Effector CD4-positive, alpha-beta T cell (primary cell): ENCODE measurements around the gene SFI1.
"Not testable (repeated sequence)": the region's sequence is repeated elsewhere in the genome, so short reads cannot be mapped to it uniquely, and the experiment has no call there.

ENCODE experiments used
- DNase-seq: peaks from one replicate; pipeline ENCODE4 v3.0.0-alpha.2; 2020

Gene SFI1

GRCh38 chr22:31493355-31493754 is 3.0 kb upstream of the SFI1 start:
- not testable (repeated sequence) for DNase-seq

- no peak for DNase-seq
Observed at GRCh38 chr22:31495343-31495742, 993 bp upstream of the SFI1 start.

GRCh38 chr22:31496735-31497146 is 405 bp downstream of the SFI1 start:
- peak; percentile 38 for DNase-seq

GRCh38 chr22:31497148-31497938 is 1.0 kb downstream of the SFI1 start:
- DNase-seq = peak; percentile 25

GRCh38 chr22:31501738-31502137 is 5.4 kb downstream of the SFI1 start:
- DNase-seq = no peak

GRCh38 chr22:31503211-31503964 is 7.1 kb downstream of the SFI1 start:
- DNase-seq = no peak

- DNase-seq = no peak
Observed at GRCh38 chr22:31504282-31504681, 7.9 kb downstream of the SFI1 start.

- not testable (repeated sequence) for DNase-seq
Observed at GRCh38 chr22:31507517-31507916, 11.2 kb downstream of the SFI1 start.

GRCh38 chr22:31508536-31508935 is 12.2 kb downstream of the SFI1 start:
- DNase-seq = no peak

- no peak for DNase-seq
Observed at GRCh38 chr22:31509061-31509762, 12.9 kb downstream of the SFI1 start.

- no peak for DNase-seq
Observed at GRCh38 chr22:31520051-31520450, 23.7 kb downstream of the SFI1 start.

GRCh38 chr22:31524132-31524531 is 27.8 kb downstream of the SFI1 start:
- not testable (repeated sequence) for DNase-seq

- no peak for DNase-seq
Observed at GRCh38 chr22:31526270-31526669, 29.9 kb downstream of the SFI1 start.

- no peak for DNase-seq
Observed at GRCh38 chr22:31530823-31531195, 34.5 kb downstream of the SFI1 start.

- no peak for DNase-seq
Observed at GRCh38 chr22:31532060-31532459, 35.7 kb downstream of the SFI1 start.

- DNase-seq = no peak
Observed at GRCh38 chr22:31533374-31533773, 37.0 kb downstream of the SFI1 start.

GRCh38 chr22:31537019-31537535 is 40.7 kb downstream of the SFI1 start:
- no peak for DNase-seq

GRCh38 chr22:31538815-31539214 is 42.5 kb downstream of the SFI1 start:
- no peak for DNase-seq

- DNase-seq = not testable (repeated sequence)
Observed at GRCh38 chr22:31540166-31540565, 43.8 kb downstream of the SFI1 start.

GRCh38 chr22:31540966-31541365 is 44.6 kb downstream of the SFI1 start:
- DNase-seq = no peak

- no peak for DNase-seq
Observed at GRCh38 chr22:31544481-31545480, 48.4 kb downstream of the SFI1 start.

- DNase-seq = no peak
Observed at GRCh38 chr22:31550871-31551370, 54.6 kb downstream of the SFI1 start.
